Measurements from ENCODE around the gene SESTD1. TPM values are rescaled to one million over a fixed set of nuclear protein-coding genes. Genes with fewer than 3 reads are reported as not detected.
A peak's percentile ranks its signal among the peaks of the same experiment; 100 is the strongest.

Gene SESTD1
- total and polyA plus RNA-seq, 2 of the 13 experiments (the other 11 are each of a cell fraction or from before 2014, with no cell fraction given): 74.4 to 101 TPM

DNA sequence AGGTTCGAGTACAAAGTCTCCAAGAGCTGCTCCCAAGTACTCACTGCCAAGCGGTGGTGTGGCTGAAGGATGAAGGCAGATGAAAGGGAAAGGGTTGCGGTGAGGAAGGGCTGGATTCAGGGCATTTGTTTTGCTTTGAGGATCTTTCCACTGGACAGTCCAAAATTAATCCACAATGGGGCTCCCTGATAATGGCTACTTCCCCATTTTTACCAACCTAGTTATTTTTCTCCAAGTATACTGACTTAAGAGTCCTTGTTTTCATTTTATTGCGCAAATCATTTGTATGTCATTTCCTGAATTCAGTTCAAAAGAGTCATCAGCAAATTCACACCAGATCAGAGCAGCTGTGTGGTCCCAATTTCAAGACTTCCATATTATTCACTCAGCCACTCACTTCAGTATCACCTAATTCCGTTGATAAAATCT lies 464 bp upstream of the SESTD1 start (continued):
- TF ChIP-seq, protein P1, sequence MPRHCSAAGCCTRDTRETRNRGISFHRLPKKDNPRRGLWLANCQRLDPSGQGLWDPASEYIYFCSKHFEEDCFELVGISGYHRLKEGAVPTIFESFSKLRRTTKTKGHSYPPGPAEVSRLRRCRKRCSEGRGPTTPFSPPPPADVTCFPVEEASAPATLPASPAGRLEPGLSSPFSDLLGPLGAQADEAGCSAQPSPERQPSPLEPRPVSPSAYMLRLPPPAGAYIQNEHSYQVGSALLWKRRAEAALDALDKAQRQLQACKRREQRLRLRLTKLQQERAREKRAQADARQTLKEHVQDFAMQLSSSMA (CRISPR knock-in tag; IDR thresholded peaks at IDR 0.05): no peak
- TF ChIP-seq CBX2 (IDR thresholded peaks at IDR 0.05; ENCODE audit: low read depth, low read length) (no peak), CBX2 (CRISPR knock-in tag; IDR thresholded peaks at IDR 0.05; ENCODE audit: low read depth) (no peak), ZNF556 (CRISPR knock-in tag; IDR thresholded peaks at IDR 0.05; ENCODE audit: borderline replicate concordance) (no peak), ZNF121 (CRISPR knock-in tag; IDR thresholded peaks at IDR 0.05) (peak; percentile 51; the same call in 1 of the 2 replicates), ZFP36 (IDR thresholded peaks at IDR 0.05; ENCODE audit: borderline replicate concordance, low read depth, low read length, partially characterized antibody) (no peak), PLRG1 (conservative IDR thresholded peaks at IDR 0.05) (no peak), ZNF567 (CRISPR knock-in tag; IDR thresholded peaks at IDR 0.05; ENCODE audit: borderline replicate concordance) (no peak), ZMAT3 (CRISPR knock-in tag; conservative IDR thresholded peaks at IDR 0.05) (no peak), SRSF9 (IDR thresholded peaks at IDR 0.05; ENCODE audit: borderline replicate concordance, insufficient read depth, low read depth, low read length, poor library complexity, severe bottlenecking) (no peak), TMF1 (CRISPR knock-in tag; IDR thresholded peaks at IDR 0.05; ENCODE audit: low read depth) (no peak), PITX1 (CRISPR knock-in tag; IDR thresholded peaks at IDR 0.05) (0 out of 2 replicates have a peak, but pooled peaks have one; percentile 5), MED13 (CRISPR knock-in tag; IDR thresholded peaks at IDR 0.05) (no peak), CENPT (CRISPR knock-in tag; IDR thresholded peaks at IDR 0.05; ENCODE audit: low read depth) (no peak; the same call in 1 of the 2 replicates), ZNF264 (CRISPR knock-in tag; IDR thresholded peaks at IDR 0.05) (no peak), ZNF546 (CRISPR knock-in tag; conservative IDR thresholded peaks at IDR 0.05) (no peak), BORCS8-MEF2B (CRISPR knock-in tag; IDR thresholded peaks at IDR 0.05) (0 out of 2 replicates have a peak, but pooled peaks have one; percentile 12), ZNF713 (CRISPR knock-in tag; IDR thresholded peaks at IDR 0.05) (no peak), ZNF672 (CRISPR knock-in tag; IDR thresholded peaks at IDR 0.05) (no peak), MXI1 (IDR thresholded peaks at IDR 0.05; ENCODE audit: borderline replicate concordance, low read depth, low read length) (0 out of 3 replicates have a peak, but pooled peaks have one; percentile 32), ZNF766 (CRISPR knock-in tag; IDR thresholded peaks at IDR 0.05; ENCODE audit: borderline replicate concordance) (no peak), ZNF589 (CRISPR knock-in tag; conservative IDR thresholded peaks at IDR 0.05) (no peak), EP300 (IDR thresholded peaks at IDR 0.05; ENCODE audit: low read depth in 2 of 2, low read length in 2 of 2) (no peak), EP300 (CRISPR knock-in tag; IDR thresholded peaks at IDR 0.05; ENCODE audit: borderline replicate concordance) (0 out of 2 replicates have a peak, but pooled peaks have one; percentile 28)
- TF ChIP-seq, protein P2, sequence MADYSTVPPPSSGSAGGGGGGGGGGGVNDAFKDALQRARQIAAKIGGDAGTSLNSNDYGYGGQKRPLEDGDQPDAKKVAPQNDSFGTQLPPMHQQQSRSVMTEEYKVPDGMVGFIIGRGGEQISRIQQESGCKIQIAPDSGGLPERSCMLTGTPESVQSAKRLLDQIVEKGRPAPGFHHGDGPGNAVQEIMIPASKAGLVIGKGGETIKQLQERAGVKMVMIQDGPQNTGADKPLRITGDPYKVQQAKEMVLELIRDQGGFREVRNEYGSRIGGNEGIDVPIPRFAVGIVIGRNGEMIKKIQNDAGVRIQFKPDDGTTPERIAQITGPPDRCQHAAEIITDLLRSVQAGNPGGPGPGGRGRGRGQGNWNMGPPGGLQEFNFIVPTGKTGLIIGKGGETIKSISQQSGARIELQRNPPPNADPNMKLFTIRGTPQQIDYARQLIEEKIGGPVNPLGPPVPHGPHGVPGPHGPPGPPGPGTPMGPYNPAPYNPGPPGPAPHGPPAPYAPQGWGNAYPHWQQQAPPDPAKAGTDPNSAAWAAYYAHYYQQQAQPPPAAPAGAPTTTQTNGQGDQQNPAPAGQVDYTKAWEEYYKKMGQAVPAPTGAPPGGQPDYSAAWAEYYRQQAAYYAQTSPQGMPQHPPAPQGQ (CRISPR knock-in tag; IDR thresholded peaks at IDR 0.05; ENCODE audit: borderline replicate concordance): no peak
- TF ChIP-seq, protein P3, sequence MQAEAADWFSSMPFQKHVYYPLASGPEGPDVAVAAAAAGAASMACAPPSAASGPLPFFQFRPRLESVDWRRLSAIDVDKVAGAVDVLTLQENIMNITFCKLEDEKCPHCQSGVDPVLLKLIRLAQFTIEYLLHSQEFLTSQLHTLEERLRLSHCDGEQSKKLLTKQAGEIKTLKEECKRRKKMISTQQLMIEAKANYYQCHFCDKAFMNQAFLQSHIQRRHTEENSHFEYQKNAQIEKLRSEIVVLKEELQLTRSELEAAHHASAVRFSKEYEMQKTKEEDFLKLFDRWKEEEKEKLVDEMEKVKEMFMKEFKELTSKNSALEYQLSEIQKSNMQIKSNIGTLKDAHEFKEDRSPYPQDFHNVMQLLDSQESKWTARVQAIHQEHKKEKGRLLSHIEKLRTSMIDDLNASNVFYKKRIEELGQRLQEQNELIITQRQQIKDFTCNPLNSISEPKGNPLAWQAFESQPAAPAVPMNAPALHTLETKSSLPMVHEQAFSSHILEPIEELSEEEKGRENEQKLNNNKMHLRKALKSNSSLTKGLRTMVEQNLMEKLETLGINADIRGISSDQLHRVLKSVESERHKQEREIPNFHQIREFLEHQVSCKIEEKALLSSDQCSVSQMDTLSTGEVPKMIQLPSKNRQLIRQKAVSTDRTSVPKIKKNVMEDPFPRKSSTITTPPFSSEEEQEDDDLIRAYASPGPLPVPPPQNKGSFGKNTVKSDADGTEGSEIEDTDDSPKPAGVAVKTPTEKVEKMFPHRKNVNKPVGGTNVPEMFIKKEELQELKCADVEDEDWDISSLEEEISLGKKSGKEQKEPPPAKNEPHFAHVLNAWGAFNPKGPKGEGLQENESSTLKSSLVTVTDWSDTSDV (CRISPR knock-in tag; IDR thresholded peaks at IDR 0.05): no peak
- TF ChIP-seq, protein P4, sequence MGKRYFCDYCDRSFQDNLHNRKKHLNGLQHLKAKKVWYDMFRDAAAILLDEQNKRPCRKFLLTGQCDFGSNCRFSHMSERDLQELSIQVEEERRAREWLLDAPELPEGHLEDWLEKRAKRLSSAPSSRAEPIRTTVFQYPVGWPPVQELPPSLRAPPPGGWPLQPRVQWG (CRISPR knock-in tag; IDR thresholded peaks at IDR 0.05; ENCODE audit: borderline replicate concordance, low read depth): no peak

All from HepG2 (cell line).